Osteoblast (primary cell): ENCODE results near the gene ME3. TPM values are rescaled to one million over a fixed set of nuclear protein-coding genes. Genes with fewer than 3 reads are reported as not detected.

Source experiments
- DNase-seq: peaks from one replicate; pipeline ENCODE4 v3.0.0; 2011; ENCODE audit warnings: low spot score, mixed read lengths; ENCODE audit not compliant: insufficient read length; ENCODE audit errors: missing footprints
- H2AFZ ChIP-seq: 2 replicates; pipeline ENCODE4 v1.6.0; 2011; ENCODE audit warnings: mild to moderate bottlenecking, low read length
- H3K27ac ChIP-seq: 2 replicates; pipeline ENCODE4 v1.5.1; 2011; ENCODE audit warnings: mild to moderate bottlenecking, low read depth, low read length, moderate library complexity
- H3K27me3 ChIP-seq: 2 replicates; pipeline ENCODE4 v1.6.0; 2012; ENCODE audit warnings: mild to moderate bottlenecking, control low read depth, inconsistent platforms, low read length, moderate library complexity; ENCODE audit not compliant: insufficient read depth
- H3K36me3 ChIP-seq: 2 replicates; pipeline ENCODE4 v1.5.1; 2011; ENCODE audit warnings: mild to moderate bottlenecking, low read length, control low read depth, moderate library complexity; ENCODE audit not compliant: insufficient read depth
- H3K4me1 ChIP-seq: 2 replicates; pipeline ENCODE4 v1.5.1; 2011; ENCODE audit warnings: mild to moderate bottlenecking, low read length, control low read depth, moderate library complexity; ENCODE audit not compliant: insufficient read depth
- H3K4me2 ChIP-seq: 2 replicates; pipeline ENCODE4 v1.6.0; 2011; ENCODE audit warnings: mild to moderate bottlenecking, low read length; ENCODE audit not compliant: insufficient read depth
- H3K4me3 ChIP-seq: fragments of 200-600 bp; sonication (generic); 3 replicates; pipeline ENCODE4 v1.5.1; 2012; ENCODE audit warnings: mild to moderate bottlenecking, low read length, inconsistent platforms; ENCODE audit not compliant: insufficient read depth
- H3K79me2 ChIP-seq: 2 replicates; pipeline ENCODE4 v1.6.0; 2012; ENCODE audit warnings: mild to moderate bottlenecking, low read length, control low read depth, inconsistent platforms; ENCODE audit not compliant: insufficient read depth
- H3K9me3 ChIP-seq: 2 replicates; pipeline ENCODE4 v1.5.1; 2011; ENCODE audit warnings: low read depth, low read length, control low read depth
- H4K20me1 ChIP-seq: 2 replicates; pipeline ENCODE4 v1.6.0; 2012; ENCODE audit warnings: mild to moderate bottlenecking, low read length, control low read depth; ENCODE audit not compliant: insufficient read depth
- CTCF ChIP-seq: IDR thresholded peaks from 2 replicates; pipeline ENCODE4 v1.5.1; 2011; ENCODE audit warnings: mild to moderate bottlenecking, low read depth, low read length, moderate library complexity; ENCODE audit errors: extremely low read depth
- total RNA-seq: library from RNA; depleted of rRNA; stranded (reverse); fragments of >200 nt; gene quantifications from 2 replicates; pipeline ENCODE4 v1.2.3, GENCODE V29; 2012

Gene ME3
- total RNA-seq, 1 donor: 70.9 TPM

DNA sequence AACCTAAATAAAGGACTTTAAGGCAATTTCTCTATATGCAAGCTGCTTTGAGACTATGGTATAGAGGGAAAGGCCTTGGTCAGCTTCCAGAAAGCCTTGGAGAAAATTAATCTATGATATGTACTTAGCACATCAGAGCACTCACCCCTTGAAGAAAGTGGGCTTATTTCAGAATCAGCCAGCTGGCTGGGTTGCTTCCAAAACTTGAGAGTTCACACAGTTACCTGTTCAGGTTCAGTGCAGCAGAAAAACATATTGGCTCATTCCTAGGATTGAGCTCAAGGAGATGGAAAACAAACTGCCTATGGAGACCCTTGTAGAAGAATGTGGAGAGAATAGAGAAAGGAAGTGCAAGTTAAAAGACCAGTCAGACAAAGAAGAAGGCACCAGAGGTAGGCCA is 275.1 kb downstream of the ME3 start:
- H3K4me3 ChIP-seq: no peak overlapping the region
- H3K36me3 ChIP-seq: no peaks in the 10 kb centered on the region
- no peak for DNase-seq
- H3K9me3 ChIP-seq: no peaks in the 10 kb centered on the region
- H4K20me1 ChIP-seq: no peaks in the 10 kb centered on the region
- no peaks in the 10 kb centered on the region for H3K27me3 ChIP-seq
- H2AFZ ChIP-seq: no peak overlapping the region
- no peaks in the 10 kb centered on the region for H3K79me2 ChIP-seq
- TF ChIP-seq CTCF: no peak
- H3K4me1 ChIP-seq: peaks cover 29% of the 10 kb centered on the region
- no peak overlapping the region for H3K27ac ChIP-seq
- no peak overlapping the region for H3K4me2 ChIP-seq

- no peaks in the 10 kb centered on the region for H3K27me3 ChIP-seq
- peak overlapping the region; percentile 39 for H3K4me2 ChIP-seq
- H4K20me1 ChIP-seq: no peaks in the 10 kb centered on the region
- H3K9me3 ChIP-seq: no peaks in the 10 kb centered on the region
- no peaks in the 10 kb centered on the region for H3K79me2 ChIP-seq
- H3K4me1 ChIP-seq: peaks cover 29% of the 10 kb centered on the region
- peak; percentile 58 for DNase-seq
- peak overlapping the region; percentile 36 for H3K27ac ChIP-seq
- TF ChIP-seq CTCF: no peak
- no peak overlapping the region for H2AFZ ChIP-seq
- no peak overlapping the region for H3K4me3 ChIP-seq
- no peaks in the 10 kb centered on the region for H3K36me3 ChIP-seq
These were observed 276.0 kb downstream of the ME3 start for GRCh38 chr11:86396396-86396795.

- Histone ChIP-seq H3K36me3 (no peaks in the 10 kb centered on the region), H3K27me3 (no peaks in the 10 kb centered on the region), H3K4me3 (peak overlapping the region; percentile 33), H3K79me2 (no peaks in the 10 kb centered on the region), H3K9me3 (no peaks in the 10 kb centered on the region), H3K27ac (peak overlapping the region; percentile 20), H4K20me1 (no peaks in the 10 kb centered on the region), H3K4me2 (peak overlapping the region; percentile 49), H3K4me1 (peaks cover 29% of the 10 kb centered on the region), H2AFZ (peak overlapping the region; percentile 93)
- TF ChIP-seq CTCF: no peak
- no peak for DNase-seq
These were observed 277.3 kb downstream of the ME3 start for GRCh38 chr11:86395061-86395551.

Other genes with a start within 250 kb of the ME3 start
- gene PRSS23, start 127.9 kb upstream of the ME3 start, total RNA-seq: 826 and 895 TPM in 2 replicates